ENCODE results near the gene ITGAV.

Gene ITGAV

GRCh38 chr2:186589612-186590349 is at the start of gene ITGAV (continued):
- no peak for TF ChIP-seq ZNF777 (tag by site-specific recombination; IDR thresholded peaks at IDR 0.05; ENCODE audit: borderline replicate concordance)
- peak; percentile 65 for TF ChIP-seq GLIS2 (tag by site-specific recombination; IDR thresholded peaks at IDR 0.05)
- TF ChIP-seq ZNF133 (tag by site-specific recombination; IDR thresholded peaks at IDR 0.05): no peak
- TF ChIP-seq, protein P1, sequence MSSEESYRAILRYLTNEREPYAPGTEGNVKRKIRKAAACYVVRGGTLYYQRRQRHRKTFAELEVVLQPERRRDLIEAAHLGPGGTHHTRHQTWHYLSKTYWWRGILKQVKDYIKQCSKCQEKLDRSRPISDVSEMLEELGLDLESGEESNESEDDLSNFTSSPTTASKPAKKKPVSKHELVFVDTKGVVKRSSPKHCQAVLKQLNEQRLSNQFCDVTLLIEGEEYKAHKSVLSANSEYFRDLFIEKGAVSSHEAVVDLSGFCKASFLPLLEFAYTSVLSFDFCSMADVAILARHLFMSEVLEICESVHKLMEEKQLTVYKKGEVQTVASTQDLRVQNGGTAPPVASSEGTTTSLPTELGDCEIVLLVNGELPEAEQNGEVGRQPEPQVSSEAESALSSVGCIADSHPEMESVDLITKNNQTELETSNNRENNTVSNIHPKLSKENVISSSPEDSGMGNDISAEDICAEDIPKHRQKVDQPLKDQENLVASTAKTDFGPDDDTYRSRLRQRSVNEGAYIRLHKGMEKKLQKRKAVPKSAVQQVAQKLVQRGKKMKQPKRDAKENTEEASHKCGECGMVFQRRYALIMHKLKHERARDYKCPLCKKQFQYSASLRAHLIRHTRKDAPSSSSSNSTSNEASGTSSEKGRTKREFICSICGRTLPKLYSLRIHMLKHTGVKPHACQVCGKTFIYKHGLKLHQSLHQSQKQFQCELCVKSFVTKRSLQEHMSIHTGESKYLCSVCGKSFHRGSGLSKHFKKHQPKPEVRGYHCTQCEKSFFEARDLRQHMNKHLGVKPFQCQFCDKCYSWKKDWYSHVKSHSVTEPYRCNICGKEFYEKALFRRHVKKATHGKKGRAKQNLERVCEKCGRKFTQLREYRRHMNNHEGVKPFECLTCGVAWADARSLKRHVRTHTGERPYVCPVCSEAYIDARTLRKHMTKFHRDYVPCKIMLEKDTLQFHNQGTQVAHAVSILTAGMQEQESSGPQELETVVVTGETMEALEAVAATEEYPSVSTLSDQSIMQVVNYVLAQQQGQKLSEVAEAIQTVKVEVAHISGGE (tag by site-specific recombination; conservative IDR thresholded peaks at IDR 0.05; ENCODE audit: low read depth): peak; percentile 90
- TF ChIP-seq ZNF629 (tag by site-specific recombination; IDR thresholded peaks at IDR 0.05): peak; percentile 35
- no peak for TF ChIP-seq ZNF830 (tag by site-specific recombination; IDR thresholded peaks at IDR 0.05; ENCODE audit: low read depth)
- TF ChIP-seq ZFP41 (tag by site-specific recombination; IDR thresholded peaks at IDR 0.05; ENCODE audit: borderline replicate concordance): no peak
- TF ChIP-seq GLI2 (tag by site-specific recombination; IDR thresholded peaks at IDR 0.05; ENCODE audit: borderline replicate concordance, low read depth): no peak
- TF ChIP-seq ZNF610 (tag by site-specific recombination; IDR thresholded peaks at IDR 0.05; ENCODE audit: borderline replicate concordance): 0 out of 2 replicates have a peak, but pooled peaks have one; percentile 56
- TF ChIP-seq REPIN1 (tag by site-specific recombination; IDR thresholded peaks at IDR 0.05; ENCODE audit: low read depth): no peak
- no peak for TF ChIP-seq ZNF585B (tag by site-specific recombination; IDR thresholded peaks at IDR 0.05)
- no peak for TF ChIP-seq PRDM6 (tag by site-specific recombination; IDR thresholded peaks at IDR 0.05)
- no peak for TF ChIP-seq ZNF324 (tag by site-specific recombination; IDR thresholded peaks at IDR 0.05)
- TF ChIP-seq FEZF1 (tag by site-specific recombination; IDR thresholded peaks at IDR 0.05): no peak
- TF ChIP-seq, protein P2, sequence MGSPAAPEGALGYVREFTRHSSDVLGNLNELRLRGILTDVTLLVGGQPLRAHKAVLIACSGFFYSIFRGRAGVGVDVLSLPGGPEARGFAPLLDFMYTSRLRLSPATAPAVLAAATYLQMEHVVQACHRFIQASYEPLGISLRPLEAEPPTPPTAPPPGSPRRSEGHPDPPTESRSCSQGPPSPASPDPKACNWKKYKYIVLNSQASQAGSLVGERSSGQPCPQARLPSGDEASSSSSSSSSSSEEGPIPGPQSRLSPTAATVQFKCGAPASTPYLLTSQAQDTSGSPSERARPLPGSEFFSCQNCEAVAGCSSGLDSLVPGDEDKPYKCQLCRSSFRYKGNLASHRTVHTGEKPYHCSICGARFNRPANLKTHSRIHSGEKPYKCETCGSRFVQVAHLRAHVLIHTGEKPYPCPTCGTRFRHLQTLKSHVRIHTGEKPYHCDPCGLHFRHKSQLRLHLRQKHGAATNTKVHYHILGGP (tag by site-specific recombination; IDR thresholded peaks at IDR 0.05): no peak
- TF ChIP-seq ZNF211 (tag by site-specific recombination; IDR thresholded peaks at IDR 0.05; ENCODE audit: low read depth): no peak
- no peak for TF ChIP-seq ZNF155 (tag by site-specific recombination; IDR thresholded peaks at IDR 0.05)
- TF ChIP-seq ZSCAN30 (tag by site-specific recombination; IDR thresholded peaks at IDR 0.05): peak; percentile 63; the same call in 1 of the 2 replicates
- TF ChIP-seq ZNF121 (tag by site-specific recombination; IDR thresholded peaks at IDR 0.05): no peak
- TF ChIP-seq ZBTB21 (tag by site-specific recombination; IDR thresholded peaks at IDR 0.05): no peak
- TF ChIP-seq ZNF292 (tag by site-specific recombination; IDR thresholded peaks at IDR 0.05; ENCODE audit: borderline replicate concordance, low read depth): no peak
- peak; percentile 24; the same call in 1 of the 2 replicates for TF ChIP-seq PRDM10 (tag by site-specific recombination; IDR thresholded peaks at IDR 0.05)
- no peak for TF ChIP-seq ZNF747 (tag by site-specific recombination; IDR thresholded peaks at IDR 0.05)
- peak; percentile 56 for TF ChIP-seq PBX3 (CRISPR knock-in tag; IDR thresholded peaks at IDR 0.05)
- TF ChIP-seq ZNF658 (tag by site-specific recombination; IDR thresholded peaks at IDR 0.05): no peak
- no peak for TF ChIP-seq ZNF354C (tag by site-specific recombination; IDR thresholded peaks at IDR 0.05; ENCODE audit: borderline replicate concordance, low read depth)
- no peak for TF ChIP-seq ZNF701 (tag by site-specific recombination; IDR thresholded peaks at IDR 0.05)
- TF ChIP-seq SCRT2 (tag by site-specific recombination; IDR thresholded peaks at IDR 0.05): no peak
- TF ChIP-seq ZBTB1 (tag by site-specific recombination; IDR thresholded peaks at IDR 0.05): no peak

Measured in HEK293 (cell line).